Retinal pigment epithelial cell (primary cell): ENCODE data around the gene SYT11.
"Not testable (repeated sequence)": the region's sequence is repeated elsewhere in the genome, so short reads cannot be mapped to it uniquely, and the experiment has no call there.

Experiments used
- DNase-seq: peaks from one replicate; pipeline ENCODE4 v3.0.0-alpha.2; 2010; ENCODE audit warnings: low read depth
- H3K4me3 ChIP-seq: 2 replicates; pipeline ENCODE4 v1.5.1; 2011; ENCODE audit warnings: mild to moderate bottlenecking, low read length, control low read depth, moderate library complexity
- CTCF ChIP-seq: conservative IDR thresholded peaks from 2 replicates; pipeline ENCODE4 v1.5.1; 2011; ENCODE audit warnings: low read depth, low read length, control low read depth, inconsistent platforms

SYT11 gene

GRCh38 chr1:155912056-155912536 lies 52.7 kb downstream of the SYT11 start:
- H3K4me3 ChIP-seq, result no peak overlapping the region
- no peak for TF ChIP-seq CTCF
- no peak for DNase-seq

- H3K4me3 ChIP-seq, result no peak overlapping the region
- no peak for TF ChIP-seq CTCF
These were observed 54.8 kb downstream of the SYT11 start for GRCh38 chr1:155913969-155914757.

GRCh38 chr1:155918660-155919059 lies 59.3 kb downstream of the SYT11 start:
- H3K4me3 ChIP-seq, result no peak overlapping the region
- DNase-seq, result no peak
- TF ChIP-seq CTCF, result no peak

More at GRCh38 chr1:155913969-155914757, 54.8 kb downstream of the SYT11 start:
- no peak for DNase-seq

- DNase-seq, result no peak
- no peak for TF ChIP-seq CTCF
- no peak overlapping the region for H3K4me3 ChIP-seq
These were observed 60.4 kb downstream of the SYT11 start for GRCh38 chr1:155919801-155920200.

- DNase-seq, result no peak
- TF ChIP-seq CTCF, result no peak
- H3K4me3 ChIP-seq, result no peak overlapping the region
These were observed 61.4 kb downstream of the SYT11 start for GRCh38 chr1:155920717-155921116.

- no peak for TF ChIP-seq CTCF
- H3K4me3 ChIP-seq, result no peak overlapping the region
- no peak for DNase-seq
These were observed 66.1 kb downstream of the SYT11 start for GRCh38 chr1:155925506-155925905.

- DNase-seq, result no peak
- TF ChIP-seq CTCF, result no peak
- H3K4me3 ChIP-seq, result no peak overlapping the region
These were observed 69.7 kb downstream of the SYT11 start for GRCh38 chr1:155929057-155929456.

GRCh38 chr1:155930725-155931124 lies 71.4 kb downstream of the SYT11 start:
- H3K4me3 ChIP-seq, result peak overlapping the region; percentile 3
- not testable (repeated sequence) for DNase-seq
